HG02759 (cell line): Measurements from ENCODE around the gene CENPX.

Experiments
- ATAC-seq: cut with Tn5 transposase; IDR thresholded peaks from one replicate; pipeline ENCODE4 v1.9.1; 2021; ENCODE audit warnings: mild to moderate bottlenecking, moderate library complexity; ENCODE audit not compliant: unreplicated experiment

The CENPX gene

DNA sequence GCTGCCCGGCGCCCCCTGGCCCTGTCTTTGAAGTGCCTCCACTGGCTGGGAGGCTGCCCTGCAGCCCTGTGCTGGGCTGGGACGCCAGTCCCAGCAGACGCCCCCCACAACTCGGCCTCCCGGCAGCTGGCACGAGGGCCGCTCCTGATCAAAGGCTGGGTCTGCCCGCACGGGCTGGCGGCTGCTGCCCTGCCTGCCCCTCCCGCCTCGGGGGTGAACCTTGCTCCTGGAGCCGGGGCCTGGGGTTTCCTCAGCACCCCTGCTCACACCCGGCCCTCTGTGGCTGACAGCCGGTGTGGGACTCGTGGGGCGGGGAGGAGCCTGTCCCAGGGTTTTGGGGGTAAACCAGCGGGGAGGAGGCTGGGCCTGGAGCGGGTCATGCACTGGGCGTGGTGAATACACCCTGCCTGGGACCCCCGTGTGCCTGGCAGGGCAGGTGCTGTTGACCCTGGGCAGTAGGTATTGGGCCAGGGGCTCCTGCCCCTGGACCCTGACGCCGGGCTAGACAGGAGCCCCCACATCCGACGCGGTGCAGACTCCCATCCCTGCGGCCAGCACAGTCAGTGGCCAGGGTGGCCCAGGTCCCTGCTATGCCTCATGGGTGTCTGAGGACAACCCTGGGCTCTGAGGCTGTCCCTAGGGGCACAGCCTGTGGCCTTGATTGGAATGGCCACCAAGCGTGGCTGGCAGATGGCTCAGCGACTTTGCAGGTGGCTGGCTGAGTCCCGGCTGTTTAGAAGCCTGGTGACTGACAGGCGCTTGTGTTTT is 21.7 kb downstream of the CENPX start:
- no peak for ATAC-seq

DNA sequence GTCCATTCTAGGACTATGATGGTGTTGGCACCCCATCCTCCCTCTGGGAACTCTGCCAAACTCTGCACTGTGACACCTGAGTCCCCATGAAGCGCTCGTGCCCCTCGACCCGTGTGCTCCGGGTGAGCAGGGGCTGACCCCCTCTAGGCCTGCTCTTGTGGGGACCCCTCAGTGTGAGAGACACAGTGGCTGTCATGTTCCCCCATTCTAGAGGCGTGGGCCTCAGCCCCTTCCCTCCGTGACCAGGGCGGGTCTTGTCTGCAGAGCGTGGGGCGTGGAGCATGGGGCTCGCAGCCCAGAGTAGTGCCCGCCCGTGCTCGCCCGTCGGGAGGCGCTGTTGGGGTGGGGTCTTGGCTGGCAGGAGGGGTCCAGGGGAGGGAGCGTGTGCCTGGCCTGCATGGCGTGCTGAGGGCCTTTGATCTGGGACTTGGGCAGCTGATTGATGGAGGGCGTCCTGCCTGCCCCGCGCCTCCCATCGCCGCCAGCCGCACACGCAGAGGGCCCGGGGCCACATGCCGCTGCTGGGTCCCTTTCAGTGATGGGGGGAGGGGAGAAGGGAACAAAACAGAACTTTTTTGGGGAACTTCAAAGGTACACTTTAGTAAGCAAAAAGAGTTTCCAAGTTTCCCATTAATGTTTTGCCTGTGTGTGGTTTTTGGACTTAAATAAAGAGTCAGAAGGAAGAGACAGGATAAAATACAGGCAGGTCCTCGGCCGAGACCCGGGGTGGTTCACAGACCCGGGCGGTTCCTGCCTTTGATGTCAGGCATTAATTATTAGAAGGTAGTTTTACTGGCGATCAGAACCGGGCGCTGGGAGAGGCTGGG is 22.5 kb downstream of the CENPX start:
- no peak for ATAC-seq

DNA sequence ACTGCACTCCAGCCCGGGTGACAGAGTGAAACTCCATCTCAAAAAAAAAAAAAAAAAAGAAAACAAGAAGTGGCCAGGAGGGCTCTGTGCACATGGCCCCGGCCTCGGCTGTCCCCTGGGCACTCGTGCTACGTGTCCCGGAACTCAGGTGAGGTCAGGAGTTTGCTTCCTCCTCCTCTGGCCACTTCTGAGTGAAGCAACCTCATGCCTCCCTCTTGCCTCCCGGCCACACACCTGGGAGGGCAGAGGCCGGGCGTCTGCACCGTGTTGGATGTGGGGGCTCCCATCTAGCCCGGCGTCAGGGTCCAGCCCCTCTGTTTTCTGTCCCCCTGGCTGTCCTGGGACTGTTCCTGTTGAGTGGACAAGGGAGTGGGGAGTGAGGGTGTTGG is 23.1 kb downstream of the CENPX start:
- no peak for ATAC-seq

DNA sequence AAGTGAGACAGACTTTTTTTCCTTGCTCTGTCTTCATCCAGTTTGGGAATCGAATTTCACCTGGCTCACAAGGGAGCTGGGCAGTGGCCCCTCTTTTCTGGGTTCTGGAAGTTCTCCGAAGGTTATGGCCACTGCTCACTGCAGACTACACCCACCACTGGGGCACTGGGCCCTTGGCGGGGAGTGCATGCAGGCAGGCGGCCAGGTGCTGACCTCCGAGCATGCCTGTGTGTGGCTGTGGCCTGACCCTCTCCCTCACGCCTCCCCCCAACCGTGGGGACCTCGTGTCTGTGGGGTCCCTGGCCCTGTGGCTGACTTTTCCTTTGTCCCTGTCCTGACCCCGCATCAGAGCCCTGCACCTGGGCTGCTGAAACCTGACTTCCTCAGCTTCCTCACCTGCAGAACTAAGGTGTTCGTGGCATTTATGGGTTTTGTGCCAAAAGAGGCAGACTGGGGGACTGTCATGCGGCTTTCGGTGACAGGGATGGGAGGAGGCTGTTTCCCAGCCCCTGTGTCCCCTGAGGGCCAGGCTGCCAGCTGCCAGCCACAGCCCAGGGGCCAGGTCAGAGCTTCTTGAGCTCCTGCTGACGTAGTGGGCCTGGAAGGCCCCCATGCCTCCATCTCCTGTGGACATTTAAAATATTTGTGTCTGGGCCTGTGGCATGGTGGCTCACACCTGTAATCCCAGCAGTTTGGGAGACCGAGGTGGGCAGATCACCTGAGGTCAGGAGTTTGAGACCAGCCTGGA is 23.8 kb downstream of the CENPX start:
- no peak for ATAC-seq

DNA sequence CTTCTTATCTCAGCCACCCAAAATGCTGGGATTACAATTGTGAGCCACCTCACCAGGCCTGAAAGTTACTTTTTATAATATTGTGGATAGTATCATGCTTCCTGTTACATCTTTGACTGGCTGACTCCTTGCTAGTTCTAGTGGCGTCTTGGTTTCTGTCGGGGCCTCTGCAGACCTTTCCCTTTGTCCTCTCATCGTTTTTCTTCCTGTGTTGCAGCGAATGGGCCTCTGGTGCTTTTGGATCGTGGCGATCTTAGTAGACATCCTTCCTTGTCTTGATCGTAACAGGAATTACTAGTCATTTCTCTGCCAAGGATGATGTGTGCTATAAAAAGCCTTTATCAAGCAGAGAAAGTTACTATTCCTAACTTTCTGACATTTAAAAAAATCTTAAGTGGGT is 24.5 kb downstream of the CENPX start:
- ATAC-seq = no peak

DNA sequence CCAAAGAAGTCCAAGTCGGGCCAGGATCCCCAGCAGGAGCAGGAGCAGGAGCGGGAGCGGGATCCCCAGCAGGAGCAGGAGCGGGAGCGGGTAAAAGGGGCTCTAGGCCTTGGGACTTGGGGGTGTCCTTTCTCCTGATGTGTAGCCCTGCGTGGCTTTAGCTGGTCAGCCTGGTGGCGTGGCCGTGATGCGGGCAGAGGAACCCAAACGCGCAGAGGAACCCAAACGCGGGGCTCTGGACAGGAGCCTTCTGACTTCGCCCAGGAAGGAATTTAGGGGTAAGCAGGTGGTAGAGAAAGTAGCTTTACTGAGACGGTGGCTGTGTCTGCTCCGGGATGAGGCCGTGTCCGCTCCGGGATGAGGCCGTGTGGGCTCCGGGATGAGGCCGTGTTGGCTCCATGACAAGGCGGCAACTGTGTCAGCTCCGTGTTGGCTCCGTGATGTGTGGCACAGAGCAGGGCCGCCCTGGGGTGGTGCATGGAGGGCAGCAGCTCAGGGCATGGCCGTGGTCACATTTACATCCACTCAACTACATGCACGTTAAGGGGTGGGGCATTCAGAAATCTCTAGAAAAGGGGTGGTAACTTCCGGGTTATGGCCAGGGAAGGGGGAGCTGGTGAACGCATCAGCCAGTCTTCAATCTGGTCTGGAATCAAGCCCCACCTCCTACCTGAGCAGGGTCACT is 25.8 kb downstream of the CENPX start:
- ATAC-seq = no peak

DNA sequence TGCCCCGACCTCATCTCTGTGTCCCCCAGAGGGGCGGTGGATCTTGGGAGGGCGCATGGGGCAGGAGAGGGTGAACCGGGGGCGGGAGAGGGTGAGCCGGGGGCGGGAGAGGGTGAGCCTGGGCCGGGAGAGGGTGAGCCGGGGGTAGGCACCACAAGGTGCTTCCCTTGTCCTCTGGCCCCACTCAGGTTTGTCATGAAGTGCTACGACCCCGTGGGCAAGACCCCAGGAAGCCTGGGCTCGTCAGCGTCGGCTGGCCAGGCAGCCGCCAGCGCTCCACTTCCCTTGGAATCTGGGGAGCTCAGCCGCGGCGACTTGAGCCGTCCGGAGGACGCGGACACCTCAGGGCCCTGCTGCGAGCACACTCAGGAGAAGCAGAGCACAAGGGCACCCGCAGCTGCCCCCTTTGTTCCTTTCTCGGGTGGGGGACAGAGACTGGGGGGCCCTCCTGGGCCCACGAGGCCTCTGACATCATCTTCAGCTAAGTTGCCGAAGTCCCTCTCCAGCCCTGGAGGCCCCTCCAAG is 26.4 kb downstream of the CENPX start:
- ATAC-seq = no peak

DNA sequence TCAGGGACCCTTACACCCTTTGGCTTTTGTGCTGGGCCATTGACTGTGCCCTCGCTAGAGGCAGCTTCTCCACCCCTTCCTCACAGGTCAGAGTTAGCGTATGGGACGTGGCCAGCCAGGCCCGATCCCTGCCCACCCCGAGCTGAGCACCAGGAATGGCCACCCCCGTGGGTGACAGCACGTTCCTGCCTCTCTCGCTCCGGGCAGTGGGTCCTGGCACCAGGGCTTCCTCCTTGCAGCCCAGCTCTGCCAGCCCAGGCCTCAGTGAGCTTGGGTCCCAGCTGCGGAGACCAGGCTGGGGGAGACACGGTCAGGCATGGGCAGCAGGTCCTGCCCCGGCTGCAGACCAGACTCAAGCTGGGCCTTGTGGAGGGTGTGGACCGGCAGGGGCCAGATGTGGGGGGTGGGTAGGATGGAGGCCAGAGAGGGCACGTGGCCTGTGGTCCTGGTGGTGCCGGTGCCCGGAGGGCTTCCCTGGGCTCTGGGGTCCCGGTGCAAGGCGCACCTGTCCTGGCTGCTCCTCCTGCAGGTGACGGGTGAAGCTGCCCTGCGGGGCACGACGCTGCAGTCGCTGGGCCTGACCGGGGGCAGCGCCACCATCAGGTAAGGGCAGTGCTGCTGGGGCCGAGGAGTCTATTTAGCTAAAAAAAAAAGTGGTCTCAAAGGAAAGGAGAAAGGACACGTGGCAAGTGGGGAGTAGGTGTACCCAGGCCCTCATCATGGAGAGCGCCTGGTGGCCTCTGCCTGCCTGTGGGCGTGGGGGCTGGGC is 27.0 kb downstream of the CENPX start:
- no peak for ATAC-seq

DNA sequence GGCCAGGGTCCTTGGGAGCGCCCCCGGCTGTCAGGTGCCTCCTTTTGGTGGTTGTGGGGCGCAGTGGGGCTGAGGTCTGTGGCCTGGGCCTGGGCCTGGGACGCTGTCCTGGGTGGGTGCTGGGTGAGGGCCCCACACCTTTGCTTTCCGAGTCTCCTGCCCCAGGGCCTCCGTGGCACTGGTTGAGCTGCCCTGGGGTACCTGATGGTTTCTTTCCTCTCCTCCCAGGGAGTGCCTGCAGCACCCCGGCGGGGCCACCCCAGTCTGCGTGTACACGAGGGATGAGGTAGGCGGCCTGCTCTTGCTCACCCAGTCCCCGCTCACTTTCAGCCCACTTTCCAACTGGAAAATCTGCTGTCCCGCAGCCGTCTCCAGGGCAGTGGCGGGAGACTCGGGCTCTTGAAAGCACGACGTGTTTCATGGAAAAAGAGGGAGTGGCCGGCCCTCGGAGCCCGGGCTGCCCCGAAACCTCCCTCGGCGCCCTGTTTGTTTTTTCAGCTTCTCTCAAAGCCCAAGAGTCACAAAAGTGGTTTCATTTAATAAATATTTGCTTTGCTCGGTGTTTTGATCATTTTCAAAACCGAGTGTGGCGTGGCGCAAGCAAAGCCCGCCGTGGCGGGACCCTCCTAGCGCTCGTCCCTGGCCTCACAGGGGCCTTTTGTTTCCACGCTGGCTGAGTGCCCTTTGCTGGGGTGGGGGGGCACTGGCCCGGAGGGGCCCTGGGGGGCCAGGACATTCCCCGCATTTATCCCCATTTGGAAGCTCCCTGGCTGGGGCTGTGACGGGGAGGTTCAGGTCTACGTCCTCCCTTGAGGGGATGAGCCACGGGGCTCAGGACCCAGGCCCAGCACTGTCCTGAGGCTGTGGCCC is 27.9 kb downstream of the CENPX start:
- no peak for ATAC-seq

DNA sequence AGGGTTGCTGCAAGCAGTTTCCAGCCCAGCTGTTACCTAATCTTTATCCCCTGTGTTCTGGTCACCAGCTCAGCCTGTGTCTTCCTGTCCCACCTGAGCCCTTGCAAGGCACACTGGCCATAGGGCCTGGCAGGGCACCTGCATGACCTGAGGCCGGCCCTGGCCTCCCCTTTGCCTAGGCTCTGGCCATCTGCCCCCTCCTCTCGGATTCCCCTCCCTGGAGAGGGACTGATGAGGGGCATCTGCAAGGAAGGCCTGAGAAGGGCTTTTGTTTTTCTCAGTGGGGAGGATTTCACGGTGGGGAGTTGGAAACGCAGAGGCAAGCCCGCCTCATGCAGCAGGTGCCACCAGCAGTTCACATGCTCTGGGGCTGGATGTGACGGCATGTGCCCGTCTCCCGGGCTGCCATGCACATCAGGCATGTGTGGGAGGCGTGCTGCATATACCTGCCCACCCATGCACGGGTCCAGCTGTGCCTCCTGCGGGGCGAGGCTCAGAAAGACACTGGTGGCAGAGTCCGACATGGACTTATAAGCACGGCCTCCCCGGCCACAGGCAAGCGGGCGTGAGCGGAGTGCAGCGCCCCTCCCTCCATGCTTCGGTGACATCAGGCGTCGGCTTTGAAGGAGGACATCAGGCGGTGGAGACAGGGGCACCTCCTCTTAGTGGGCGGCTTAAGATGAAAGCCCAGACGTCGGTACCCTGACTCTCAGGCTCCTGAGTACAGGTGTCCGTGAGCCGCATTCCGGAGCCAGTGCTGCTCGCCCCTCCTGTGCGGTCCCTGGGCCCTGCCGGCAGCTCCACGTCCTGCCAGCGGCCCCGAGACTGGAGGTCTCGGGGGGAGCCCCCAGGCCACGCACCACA is 28.7 kb downstream of the CENPX start:
- no peak for ATAC-seq

DNA sequence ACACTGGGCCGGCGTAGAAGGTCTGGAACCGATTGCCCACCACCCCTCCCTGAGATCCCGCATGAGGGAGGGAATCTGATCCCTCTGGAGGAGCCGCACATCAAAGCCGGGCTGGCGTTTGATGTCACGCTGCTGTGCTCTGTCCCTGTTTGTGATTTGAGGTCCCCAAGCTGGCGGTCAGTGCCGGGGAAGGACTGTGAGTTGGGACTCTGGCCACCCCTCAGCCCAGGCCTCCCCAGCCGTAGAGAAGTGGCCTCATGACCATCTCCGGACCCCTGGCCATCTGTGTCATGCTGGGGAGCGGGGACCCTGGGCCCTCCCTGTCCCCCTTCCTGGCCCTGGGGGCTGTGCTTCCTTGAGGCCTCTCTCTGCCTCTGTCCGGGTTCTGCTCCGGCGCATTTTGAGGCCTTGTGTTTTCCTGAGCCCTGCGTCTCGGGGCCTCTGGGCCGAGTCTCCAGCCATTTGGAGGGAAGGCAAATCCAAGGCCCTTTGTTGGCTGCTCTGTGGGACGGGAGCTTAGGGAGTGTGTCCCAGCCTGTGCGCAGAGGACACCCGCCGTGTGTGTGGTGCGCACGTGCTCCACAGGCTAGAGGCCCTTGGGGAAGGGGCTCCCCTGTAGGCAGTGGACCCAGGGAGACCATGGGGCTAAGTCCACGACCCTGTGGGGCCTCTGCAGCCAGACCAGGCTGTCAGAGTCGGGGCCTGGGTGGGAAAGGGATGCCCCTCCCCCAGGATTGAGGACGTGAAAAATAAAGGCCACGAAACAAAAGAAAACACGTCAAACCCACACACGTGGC is 30.2 kb downstream of the CENPX start:
- no peak for ATAC-seq

DNA sequence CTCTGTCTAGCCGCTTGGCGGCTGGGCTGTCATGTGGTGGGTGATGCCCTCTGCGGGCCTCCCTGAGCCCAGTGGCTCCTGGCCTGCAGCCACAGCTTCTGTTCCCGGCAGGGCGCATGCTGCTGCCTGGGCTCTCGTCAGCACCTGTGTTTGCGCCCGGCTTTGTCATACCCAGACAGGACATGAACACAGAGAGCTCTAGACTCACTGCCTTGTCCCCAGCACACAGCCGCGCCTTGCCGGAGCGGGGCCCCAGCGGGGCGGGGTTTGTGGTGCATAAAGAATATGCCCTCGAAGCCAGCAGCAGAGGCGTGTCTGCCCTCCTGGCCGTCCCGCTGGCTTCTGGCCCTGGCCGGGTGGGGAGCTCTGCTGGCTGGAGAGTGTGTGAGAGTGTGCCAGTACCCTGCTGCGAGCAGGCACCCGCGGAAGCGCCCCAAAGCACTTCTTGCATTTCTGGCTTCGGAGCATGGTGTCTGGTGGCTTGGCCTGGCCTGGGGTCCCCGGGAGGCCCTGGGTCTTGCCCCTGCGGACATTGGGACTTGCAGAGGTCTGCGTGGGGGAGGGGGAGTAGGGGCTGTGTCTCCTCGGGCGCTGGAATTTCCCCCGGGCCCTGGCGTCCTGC is 30.9 kb downstream of the CENPX start:
- no peak for ATAC-seq

DNA sequence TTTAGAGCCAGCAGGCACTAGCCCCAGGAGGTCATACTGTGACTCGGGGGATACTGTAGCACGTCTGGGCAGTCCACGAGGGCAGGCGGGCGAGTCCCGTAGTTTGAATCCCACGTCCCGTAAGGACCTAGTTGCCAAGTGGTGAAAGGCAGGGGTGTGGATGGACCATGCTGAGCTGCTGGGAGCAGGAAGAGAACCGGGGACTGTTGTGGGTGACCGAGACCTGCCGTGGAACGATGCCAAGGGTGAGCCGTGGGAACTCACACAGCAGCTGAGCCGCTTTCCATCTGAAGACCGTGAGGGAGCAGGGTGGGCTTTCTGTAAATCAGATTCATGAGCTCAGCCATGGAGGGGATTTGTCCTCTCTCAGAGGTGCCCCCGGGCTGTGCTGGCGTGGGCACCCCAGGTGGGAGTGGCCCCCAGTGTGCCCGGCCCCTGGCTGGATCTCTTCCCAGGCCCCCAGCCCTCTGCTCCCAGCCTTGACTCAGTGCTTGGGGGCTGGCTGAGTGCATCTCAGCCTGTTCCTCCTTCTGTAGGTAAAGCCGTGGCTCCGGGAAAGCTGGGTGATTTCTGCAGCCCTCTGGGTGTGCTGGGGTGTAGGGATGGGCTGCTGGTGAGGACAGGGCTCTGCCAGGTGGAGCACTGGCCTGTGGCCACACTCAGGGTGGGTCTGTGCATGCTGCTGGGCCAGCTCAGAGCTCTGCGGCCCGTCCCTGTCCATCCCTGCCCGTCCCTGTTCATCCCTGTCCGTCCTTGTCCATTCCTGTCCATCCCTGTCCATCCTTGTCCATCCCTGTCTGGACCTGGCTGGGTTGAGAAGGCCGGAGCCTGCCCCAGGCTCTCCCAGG is 31.6 kb downstream of the CENPX start:
- ATAC-seq = no peak

DNA sequence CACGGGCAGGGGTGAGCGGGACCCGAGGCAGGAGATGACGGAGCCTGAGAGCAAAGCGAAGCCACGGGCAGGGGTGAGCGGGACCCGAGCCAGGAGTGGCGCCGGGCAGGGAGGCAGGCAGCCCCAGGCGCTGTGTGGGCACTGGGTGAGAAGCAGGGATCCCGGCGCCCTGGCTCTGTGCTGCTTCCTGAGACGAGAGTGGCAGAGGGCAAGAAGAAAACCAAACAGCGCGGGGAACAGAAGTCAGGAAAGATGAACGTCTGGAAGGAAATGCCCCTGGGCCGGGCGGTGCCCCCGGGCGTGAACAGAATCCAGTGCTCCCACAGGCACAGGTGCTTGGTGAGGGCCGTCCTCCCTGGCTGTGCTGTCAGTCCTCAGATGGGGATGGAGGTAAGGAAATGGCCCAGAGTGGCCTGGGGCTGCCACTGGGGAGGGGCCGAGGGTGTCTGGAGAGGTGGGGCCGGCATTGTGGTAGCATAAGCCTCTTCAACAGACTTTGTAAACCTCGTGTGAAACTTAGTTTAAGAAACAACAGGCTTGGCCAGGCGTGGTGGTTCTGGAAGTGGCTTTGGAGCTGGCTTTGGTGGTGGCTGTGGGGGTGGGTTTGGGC is 35.4 kb downstream of the CENPX start:
- ATAC-seq = no peak

DNA sequence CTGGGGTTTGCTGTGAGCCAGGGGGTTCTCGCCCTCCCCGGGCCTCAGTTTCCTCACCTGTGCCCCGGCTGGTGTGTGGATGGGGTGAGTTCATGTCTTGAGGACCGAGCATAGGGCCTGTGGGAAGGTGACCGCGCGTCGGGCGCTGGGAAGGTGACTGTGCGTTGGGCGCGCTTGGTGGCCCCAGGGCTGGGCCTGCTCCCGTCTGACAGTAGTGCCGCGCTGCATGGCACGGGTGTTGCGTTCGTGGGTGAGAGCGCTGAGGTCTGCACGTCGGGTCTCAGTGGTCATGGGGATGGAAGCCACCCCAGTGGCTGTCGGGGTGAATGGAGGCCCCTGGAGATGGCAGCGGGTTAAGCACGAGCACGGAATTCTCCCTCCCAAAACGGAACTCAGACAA is 36.1 kb downstream of the CENPX start:
- ATAC-seq = no peak
